Mesenchymal stem cell (in vitro differentiated cells and primary cell): ENCODE results near the gene SLCO2A1.

ENCODE experiments used
- DNase-seq: peaks from one replicate; pipeline ENCODE4 v3.0.0-alpha.2; 2013
- H2AFZ ChIP-seq: one replicate; pipeline ENCODE4 v1.6.1; 2013; ENCODE audit warnings: low read depth, mild to moderate bottlenecking, control low read depth, inconsistent platforms, low read length, moderate library complexity
- H2AK5ac ChIP-seq: 2 replicates; pipeline ENCODE4 v1.6.1; 2013; ENCODE audit warnings: low read length, moderate library complexity, mild to moderate bottlenecking, inconsistent platforms; ENCODE audit not compliant: severe bottlenecking
- H2BK120ac ChIP-seq: one replicate; pipeline ENCODE4 v1.6.1; 2013; ENCODE audit warnings: low read depth, mild to moderate bottlenecking, inconsistent platforms, low read length, moderate library complexity
- H2BK12ac ChIP-seq, 2 experiments: one replicate each; pipeline ENCODE4 v1.6.1; 2013; ENCODE audit warnings: inconsistent platforms in 2 of 2, low read length in 2 of 2, mild to moderate bottlenecking in 2 of 2, moderate library complexity in 2 of 2, control low read depth in 1 of 2
- H2BK15ac ChIP-seq: one replicate; pipeline ENCODE4 v1.6.1; 2013; ENCODE audit warnings: mild to moderate bottlenecking, low read depth, inconsistent platforms; ENCODE audit not compliant: poor library complexity, severe bottlenecking
- H2BK5ac ChIP-seq: 2 replicates; pipeline ENCODE4 v1.6.1; 2013; ENCODE audit warnings: low read depth, mild to moderate bottlenecking, low read length, control low read depth, inconsistent platforms; ENCODE audit not compliant: poor library complexity, severe bottlenecking
- H3K14ac ChIP-seq, 2 experiments: one replicate each; pipeline ENCODE4 v1.6.1; 2013; ENCODE audit warnings: inconsistent platforms in 2 of 2, low read length in 2 of 2, control low read depth in 1 of 2, mild to moderate bottlenecking in 1 of 2, moderate library complexity in 1 of 2
- H3K18ac ChIP-seq, 2 experiments: one replicate each; pipeline ENCODE4 v1.6.1; 2013; ENCODE audit warnings: inconsistent platforms in 2 of 2, low read length in 2 of 2, control low read depth in 1 of 2, low read depth in 1 of 2, mild to moderate bottlenecking in 1 of 2
- H3K23ac ChIP-seq, 2 experiments: one replicate each; pipeline ENCODE4 v1.6.1; 2013; ENCODE audit warnings: inconsistent platforms in 2 of 2, low read length in 2 of 2, mild to moderate bottlenecking in 2 of 2, moderate library complexity in 2 of 2, control low read depth in 1 of 2
- H3K27ac ChIP-seq: 2 replicates; pipeline ENCODE4 v1.5.1; 2013; ENCODE audit warnings: mild to moderate bottlenecking, moderate library complexity, low read length, control low read depth, inconsistent platforms; ENCODE audit not compliant: poor library complexity, severe bottlenecking
- H3K27me3 ChIP-seq, 2 experiments: 2 replicates each; pipeline versions ENCODE4 v1.6.1 to v1.7.0; 2013; ENCODE audit warnings: low read length in 2 of 2, mild to moderate bottlenecking in 2 of 2, moderate library complexity in 2 of 2, control low read depth in 1 of 2, inconsistent platforms in 1 of 2; ENCODE audit not compliant: control insufficient read depth in 1 of 2, insufficient read depth in 1 of 2
- H3K36me3 ChIP-seq, 2 experiments: 2 replicates each; pipeline versions ENCODE4 v1.6.1 to v1.7.0; 2013; ENCODE audit warnings: low read length in 2 of 2, control low read depth in 1 of 2, inconsistent platforms in 1 of 2, low read depth in 1 of 2, mild to moderate bottlenecking in 1 of 2; ENCODE audit not compliant: insufficient read depth in 2 of 2, control insufficient read depth in 1 of 2
- H3K4ac ChIP-seq, 2 experiments: one replicate each; pipeline ENCODE4 v1.6.1; 2013; ENCODE audit warnings: inconsistent platforms in 2 of 2, low read length in 2 of 2, mild to moderate bottlenecking in 2 of 2, moderate library complexity in 2 of 2, control low read depth in 1 of 2, low read depth in 1 of 2
- H3K4me1 ChIP-seq: 2 replicates; pipeline ENCODE4 v1.6.1; 2013; ENCODE audit warnings: low read depth, low read length, control low read depth; ENCODE audit not compliant: control insufficient read depth, insufficient read depth
- H3K4me2 ChIP-seq: 2 replicates; pipeline ENCODE4 v1.6.1; 2013; ENCODE audit warnings: low read length, mild to moderate bottlenecking, inconsistent platforms; ENCODE audit not compliant: poor library complexity, severe bottlenecking
- H3K4me3 ChIP-seq, 2 experiments: 2 replicates each; pipeline versions ENCODE4 v1.5.1 to v1.7.0; 2013; ENCODE audit warnings: low read length in 2 of 2, mild to moderate bottlenecking in 2 of 2, control low read depth in 1 of 2, low read depth in 1 of 2; ENCODE audit not compliant: insufficient read depth in 1 of 2
- H3K79me1 ChIP-seq: replicated peaks from 2 replicates; pipeline ENCODE4 v1.6.1; 2013; ENCODE audit warnings: mild to moderate bottlenecking, control low read depth, low read length, inconsistent platforms; ENCODE audit not compliant: poor library complexity, severe bottlenecking
- H3K9ac ChIP-seq: 2 replicates; pipeline ENCODE4 v1.7.0; 2013; ENCODE audit warnings: mild to moderate bottlenecking, low read length, moderate library complexity
- H3K9me3 ChIP-seq: 2 replicates; pipeline ENCODE4 v1.7.0; 2013; ENCODE audit warnings: mild to moderate bottlenecking, low read length; ENCODE audit not compliant: control insufficient read depth
- H4K8ac ChIP-seq: one replicate; pipeline ENCODE4 v1.6.1; 2013; ENCODE audit warnings: inconsistent platforms, mild to moderate bottlenecking, low read length, moderate library complexity
- H4K91ac ChIP-seq: one replicate; pipeline ENCODE4 v1.6.1; 2013; ENCODE audit warnings: mild to moderate bottlenecking, low read length, inconsistent platforms
- WGBS: methylation state at CpG from one replicate; pipeline ENCODE4 v1.1.7; 2013; ENCODE audit warnings: mixed read lengths; 5-methylcytosine and 5-hydroxymethylcytosine counted together

Gene SLCO2A1

DNA sequence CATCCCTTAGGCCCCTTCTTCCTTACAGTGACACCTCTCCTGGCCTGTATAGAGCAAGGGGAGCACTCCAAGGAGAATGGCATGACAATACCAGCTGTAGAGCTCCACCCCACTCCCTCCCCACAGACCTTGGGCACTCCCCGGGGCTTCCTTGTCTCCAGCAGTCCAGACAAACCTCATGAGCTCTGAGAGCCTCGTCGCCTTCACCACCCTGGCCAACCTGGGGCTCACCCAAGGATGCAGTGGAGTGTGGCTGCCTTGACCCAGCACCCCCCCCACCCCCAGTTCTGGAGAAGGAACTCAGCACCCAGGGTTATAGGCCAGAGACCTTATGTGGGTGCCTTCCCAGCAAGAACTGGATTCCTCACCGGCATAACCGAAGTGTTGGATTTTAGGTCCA, 7.4 kb upstream of the SLCO2A1 start:
- H3K36me3 ChIP-seq, result no peaks in the 10 kb centered on the region
- H3K27ac ChIP-seq, result no peak overlapping the region
- no peak overlapping the region for H4K8ac ChIP-seq
- no peak overlapping the region for H2BK5ac ChIP-seq
- H3K9ac ChIP-seq, result no peak overlapping the region
- no peak overlapping the region for H2BK120ac ChIP-seq
- WGBS, result 73% methylated on average over 5 of the region's 5 CpGs
- H3K23ac ChIP-seq, result no peak overlapping the region
- H2AK5ac ChIP-seq, result no peak overlapping the region
- H3K14ac ChIP-seq, result no peak overlapping the region
- H3K79me1 ChIP-seq, result no peaks in the 10 kb centered on the region
- H2AFZ ChIP-seq, result no peak overlapping the region
- peaks cover 4% of the 10 kb centered on the region for H3K9me3 ChIP-seq
- no peak overlapping the region for H2BK15ac ChIP-seq
- H3K4me3 ChIP-seq, result no peak overlapping the region
- no peak overlapping the region for H3K18ac ChIP-seq
- H3K4ac ChIP-seq, result no peak overlapping the region
- H3K4me2 ChIP-seq, result no peak overlapping the region
- peaks cover 0 to 7% of the 10 kb centered on the region in 2 experiments for H3K27me3 ChIP-seq
- DNase-seq, result no peak
- no peak overlapping the region for H2BK12ac ChIP-seq
- no peak overlapping the region for H4K91ac ChIP-seq
- no peaks in the 10 kb centered on the region for H3K4me1 ChIP-seq

DNA sequence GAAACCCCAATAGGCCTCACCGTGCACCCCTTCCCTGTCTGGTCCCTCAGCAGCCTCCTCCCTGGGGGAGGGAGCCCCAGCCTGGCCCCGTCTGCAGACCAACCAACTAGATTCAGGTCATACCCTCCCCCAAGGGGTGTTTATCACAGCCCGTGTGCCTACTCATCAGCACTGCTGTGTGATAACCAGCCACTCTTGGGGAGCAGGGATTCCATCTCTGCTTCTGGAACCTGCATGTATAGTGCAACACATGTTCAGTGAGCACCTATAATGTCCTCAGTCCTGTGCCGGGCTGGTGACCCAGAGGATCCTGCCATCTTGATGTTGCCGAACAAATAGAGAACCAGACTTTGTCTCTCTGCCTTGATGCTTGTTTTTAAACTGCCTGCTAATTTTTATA, 6.6 kb upstream of the SLCO2A1 start:
- Histone ChIP-seq H3K23ac (no peak overlapping the region), H3K27me3 (peaks cover 4 to 12% of the 10 kb centered on the region in 2 experiments), H3K27ac (no peak overlapping the region), H2BK120ac (no peak overlapping the region), H2AK5ac (no peak overlapping the region), H2AFZ (no peak overlapping the region), H3K14ac (no peak overlapping the region), H2BK12ac (no peak overlapping the region), H3K4me1 (no peaks in the 10 kb centered on the region), H3K18ac (no peak overlapping the region), H4K91ac (no peak overlapping the region), H3K79me1 (no peaks in the 10 kb centered on the region), H3K4me3 (no peak overlapping the region), H3K4me2 (no peak overlapping the region), H3K36me3 (no peaks in the 10 kb centered on the region), H4K8ac (no peak overlapping the region), H2BK5ac (no peak overlapping the region), H2BK15ac (no peak overlapping the region), H3K9ac (no peak overlapping the region), H3K9me3 (no peaks in the 10 kb centered on the region), H3K4ac (no peak overlapping the region)
- DNase-seq, result no peak
- 82% methylated on average over 4 of the region's 5 CpGs for WGBS

- no peak overlapping the region for H3K23ac ChIP-seq
- no peaks in the 10 kb centered on the region for H3K4me1 ChIP-seq
- H2BK12ac ChIP-seq, result no peak overlapping the region
- no peak overlapping the region for H2BK120ac ChIP-seq
- no peak overlapping the region for H3K4me2 ChIP-seq
- H3K36me3 ChIP-seq, result no peaks in the 10 kb centered on the region
- DNase-seq, result no peak
- H3K9me3 ChIP-seq, result no peaks in the 10 kb centered on the region
- peaks cover 9 to 17% of the 10 kb centered on the region in 2 experiments for H3K27me3 ChIP-seq
- H2AK5ac ChIP-seq, result no peak overlapping the region
- H4K91ac ChIP-seq, result no peak overlapping the region
- H3K18ac ChIP-seq, result no peak overlapping the region
- H3K9ac ChIP-seq, result no peak overlapping the region
- H2BK15ac ChIP-seq, result no peak overlapping the region
- no peak overlapping the region for H3K27ac ChIP-seq
- H3K79me1 ChIP-seq, result no peaks in the 10 kb centered on the region
- H2BK5ac ChIP-seq, result no peak overlapping the region
- 87% methylated on average over 8 of the region's 8 CpGs for WGBS
- H4K8ac ChIP-seq, result no peak overlapping the region
- H3K4ac ChIP-seq, result no peak overlapping the region
- no peak overlapping the region for H3K14ac ChIP-seq
- H3K4me3 ChIP-seq, result no peak overlapping the region
- H2AFZ ChIP-seq, result no peak overlapping the region
These were observed 6.1 kb upstream of the SLCO2A1 start for GRCh38 chr3:134035836-134036235.

DNA sequence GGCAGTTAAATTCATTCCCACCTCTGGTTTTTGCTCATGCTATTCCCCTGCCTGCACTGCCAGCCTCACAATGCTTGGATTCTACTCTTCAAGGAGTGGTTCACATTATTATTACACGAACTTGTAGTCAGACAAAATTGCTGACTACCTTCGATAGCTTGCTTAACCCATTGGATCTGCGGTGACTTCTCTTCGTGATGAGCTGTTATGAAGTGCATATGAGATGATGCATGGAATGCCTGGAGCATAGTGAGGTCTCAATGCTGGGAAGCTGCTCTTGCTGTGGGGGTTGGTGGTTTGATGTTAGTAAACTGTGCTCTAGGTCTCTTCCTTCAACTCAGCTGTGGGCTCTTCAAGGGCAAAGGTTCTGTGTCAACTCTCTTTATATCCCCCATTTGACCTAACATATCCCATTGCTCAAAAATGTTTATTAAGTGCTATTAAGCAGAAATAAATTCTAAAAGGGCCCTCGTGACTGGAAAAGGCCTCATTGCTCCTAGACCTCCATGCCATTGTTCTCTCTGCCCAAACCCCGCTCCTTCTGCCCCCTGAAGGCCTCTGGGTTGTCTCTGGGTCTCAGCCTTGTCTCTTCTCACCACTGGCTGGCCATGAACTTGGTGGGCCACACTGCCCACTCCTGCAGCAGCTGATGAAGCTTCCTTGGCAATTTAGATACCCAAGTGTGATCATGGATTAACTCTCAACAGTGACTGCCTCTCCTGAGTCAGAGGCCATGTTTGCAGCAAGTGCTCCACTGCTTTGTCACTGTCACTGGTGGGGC, 4.5 kb upstream of the SLCO2A1 start:
- Histone ChIP-seq H4K91ac (no peak overlapping the region), H3K36me3 (no peaks in the 10 kb centered on the region), H2AFZ (no peak overlapping the region), H2BK120ac (no peak overlapping the region), H2BK15ac (no peak overlapping the region), H2AK5ac (no peak overlapping the region), H3K14ac (no peak overlapping the region), H3K79me1 (no peaks in the 10 kb centered on the region), H3K4me3 (no peak overlapping the region), H3K4ac (no peak overlapping the region), H3K27me3 (peaks cover 12 to 29% of the 10 kb centered on the region in 2 experiments), H3K23ac (no peak overlapping the region), H3K18ac (no peak overlapping the region), H3K4me1 (peaks cover 11% of the 10 kb centered on the region), H3K9me3 (no peaks in the 10 kb centered on the region), H3K27ac (no peak overlapping the region), H2BK12ac (no peak overlapping the region), H3K4me2 (no peak overlapping the region), H2BK5ac (no peak overlapping the region), H3K9ac (no peak overlapping the region), H4K8ac (no peak overlapping the region)
- DNase-seq, result no peak
- WGBS, result 81% methylated on average over 6 of the region's 6 CpGs
